HFF-Myc (cell line): ENCODE data around the gene FAT1.

ENCODE experiments used
- DNase-seq: peaks from one replicate; pipeline ENCODE4 v3.0.0-alpha.2; 2011; ENCODE audit warnings: low read depth; ENCODE audit errors: extremely low read depth
- H3K4me3 ChIP-seq: replicated peaks from 2 replicates; pipeline ENCODE4 v1.5.1; 2011; ENCODE audit warnings: low read depth, mild to moderate bottlenecking, control low read depth, low read length
- CTCF ChIP-seq: IDR thresholded peaks from 2 replicates; pipeline ENCODE4 v1.5.1; 2012; ENCODE audit warnings: mild to moderate bottlenecking, low read depth, low read length, control low read depth; ENCODE audit errors: missing control alignments

Gene FAT1

GRCh38 chr4:186739317-186739716, 15.7 kb upstream of the FAT1 start:
- no peak for DNase-seq
- H3K4me3 ChIP-seq: no peak overlapping the region
- TF ChIP-seq CTCF: no peak

- TF ChIP-seq CTCF: no peak
- no peak for DNase-seq
- H3K4me3 ChIP-seq: no peak overlapping the region
Measured at GRCh38 chr4:186738421-186738820, 14.8 kb upstream of the FAT1 start.

GRCh38 chr4:186737427-186737826, 13.8 kb upstream of the FAT1 start:
- no peak for TF ChIP-seq CTCF
- no peak for DNase-seq
- no peak overlapping the region for H3K4me3 ChIP-seq

- H3K4me3 ChIP-seq: no peak overlapping the region
- DNase-seq: no peak
- no peak for TF ChIP-seq CTCF
Measured at GRCh38 chr4:186736466-186736865, 12.8 kb upstream of the FAT1 start.

- H3K4me3 ChIP-seq: no peak overlapping the region
- TF ChIP-seq CTCF: no peak
- no peak for DNase-seq
Measured at GRCh38 chr4:186734251-186734650, 10.6 kb upstream of the FAT1 start.

GRCh38 chr4:186733778-186734177, 10.1 kb upstream of the FAT1 start:
- H3K4me3 ChIP-seq: no peak overlapping the region
- DNase-seq: no peak
- TF ChIP-seq CTCF: no peak

- no peak for DNase-seq
- no peak for TF ChIP-seq CTCF
- H3K4me3 ChIP-seq: no peak overlapping the region
Measured at GRCh38 chr4:186730621-186731020, 7.0 kb upstream of the FAT1 start.
